ENCODE results near the gene PARD6B.
A peak's percentile ranks its signal among the peaks of the same experiment; 100 is the strongest.

PARD6B gene

GRCh38 chr20:50784464-50784863, 53.1 kb downstream of the PARD6B start:
- DNase-seq (ENCODE audit: low read depth) = no peak
- TF ChIP-seq, protein P1, sequence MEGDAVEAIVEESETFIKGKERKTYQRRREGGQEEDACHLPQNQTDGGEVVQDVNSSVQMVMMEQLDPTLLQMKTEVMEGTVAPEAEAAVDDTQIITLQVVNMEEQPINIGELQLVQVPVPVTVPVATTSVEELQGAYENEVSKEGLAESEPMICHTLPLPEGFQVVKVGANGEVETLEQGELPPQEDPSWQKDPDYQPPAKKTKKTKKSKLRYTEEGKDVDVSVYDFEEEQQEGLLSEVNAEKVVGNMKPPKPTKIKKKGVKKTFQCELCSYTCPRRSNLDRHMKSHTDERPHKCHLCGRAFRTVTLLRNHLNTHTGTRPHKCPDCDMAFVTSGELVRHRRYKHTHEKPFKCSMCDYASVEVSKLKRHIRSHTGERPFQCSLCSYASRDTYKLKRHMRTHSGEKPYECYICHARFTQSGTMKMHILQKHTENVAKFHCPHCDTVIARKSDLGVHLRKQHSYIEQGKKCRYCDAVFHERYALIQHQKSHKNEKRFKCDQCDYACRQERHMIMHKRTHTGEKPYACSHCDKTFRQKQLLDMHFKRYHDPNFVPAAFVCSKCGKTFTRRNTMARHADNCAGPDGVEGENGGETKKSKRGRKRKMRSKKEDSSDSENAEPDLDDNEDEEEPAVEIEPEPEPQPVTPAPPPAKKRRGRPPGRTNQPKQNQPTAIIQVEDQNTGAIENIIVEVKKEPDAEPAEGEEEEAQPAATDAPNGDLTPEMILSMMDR (IDR thresholded peaks at IDR 0.05; ENCODE audit: low read length, missing control alignments) = no peak
- no peak overlapping the region for H3K4me3 ChIP-seq (replicated peaks; ENCODE audit: low read depth, low read length)

DNA sequence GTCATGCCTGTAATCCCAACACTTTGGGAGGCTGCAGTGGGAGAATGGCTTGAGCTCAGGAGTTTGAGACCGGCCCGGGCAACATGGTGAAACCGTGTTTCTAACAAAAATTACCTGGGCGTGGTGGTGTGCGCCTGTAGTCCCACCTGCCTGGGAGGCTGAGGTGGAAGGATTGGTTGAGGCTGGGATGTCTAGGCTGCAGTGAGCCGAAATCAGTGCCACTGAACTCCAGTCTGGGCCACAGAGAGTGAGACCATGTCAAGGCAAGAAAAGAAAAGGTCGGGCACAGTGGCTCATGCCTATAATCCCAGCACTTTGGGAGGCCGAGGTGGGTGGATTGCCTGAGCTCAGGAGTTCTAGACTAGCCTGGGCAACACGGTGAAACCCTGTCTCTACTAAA, 55.3 kb downstream of the PARD6B start:
- no peak for DNase-seq (ENCODE audit: low read depth)
- TF ChIP-seq, protein P1 (IDR thresholded peaks at IDR 0.05; ENCODE audit: low read length, missing control alignments) = no peak
- H3K4me3 ChIP-seq (replicated peaks; ENCODE audit: low read depth, low read length) = no peak overlapping the region

- TF ChIP-seq, protein P1 (IDR thresholded peaks at IDR 0.05; ENCODE audit: low read length, missing control alignments) = no peak
- no peak overlapping the region for H3K4me3 ChIP-seq (replicated peaks; ENCODE audit: low read depth, low read length)
- no peak for DNase-seq (ENCODE audit: low read depth)
Observed at GRCh38 chr20:50787181-50787580, 55.8 kb downstream of the PARD6B start.

GRCh38 chr20:50788045-50788991, 56.9 kb downstream of the PARD6B start:
- DNase-seq (ENCODE audit: low read depth) = peak; percentile 82
- H3K4me3 ChIP-seq (replicated peaks; ENCODE audit: low read depth, low read length) = no peak overlapping the region
- TF ChIP-seq, protein P1 (IDR thresholded peaks at IDR 0.05; ENCODE audit: low read length, missing control alignments) = peak; percentile 66

- H3K4me3 ChIP-seq (replicated peaks; ENCODE audit: low read depth, low read length) = no peak overlapping the region
- no peak for DNase-seq (ENCODE audit: low read depth)
- TF ChIP-seq, protein P1 (IDR thresholded peaks at IDR 0.05; ENCODE audit: low read length, missing control alignments) = no peak
Observed at GRCh38 chr20:50789968-50790650, 58.7 kb downstream of the PARD6B start.

GRCh38 chr20:50790651-50791277, 59.4 kb downstream of the PARD6B start:
- DNase-seq (ENCODE audit: low read depth) = peak; percentile 93
- no peak overlapping the region for H3K4me3 ChIP-seq (replicated peaks; ENCODE audit: low read depth, low read length)
- TF ChIP-seq, protein P1 (IDR thresholded peaks at IDR 0.05; ENCODE audit: low read length, missing control alignments) = peak; percentile 79

Measured in fibroblast of pulmonary artery (primary cell).